Neuronal stem cell (in vitro differentiated cells): Measurements from ENCODE around the gene YARS1.
"Not testable (repeated sequence)": the region's sequence is repeated elsewhere in the genome, so short reads cannot be mapped to it uniquely, and the experiment has no call there.

Experiments used
- DNase-seq: peaks from one replicate; pipeline ENCODE4 v3.0.0-alpha.2; 2013; ENCODE audit warnings: low spot score
- H2AFZ ChIP-seq: one replicate; pipeline ENCODE4 v1.6.1; 2013; ENCODE audit warnings: mild to moderate bottlenecking, low read length, inconsistent platforms
- H2AK5ac ChIP-seq: 2 replicates; pipeline ENCODE4 v1.6.1; 2013; ENCODE audit warnings: low read depth, mild to moderate bottlenecking, inconsistent platforms, low read length, moderate library complexity, mixed read lengths
- H2BK120ac ChIP-seq: 2 replicates; pipeline ENCODE4 v1.6.1; 2013; ENCODE audit warnings: low read depth, mild to moderate bottlenecking, inconsistent platforms, low read length, moderate library complexity, mixed read lengths
- H2BK12ac ChIP-seq: one replicate; pipeline ENCODE4 v1.6.1; 2013; ENCODE audit warnings: low read length, inconsistent platforms
- H2BK15ac ChIP-seq: 2 replicates; pipeline ENCODE4 v1.6.1; 2013; ENCODE audit warnings: mild to moderate bottlenecking, low read length, inconsistent platforms, mixed read lengths
- H2BK5ac ChIP-seq: one replicate; pipeline ENCODE4 v1.6.1; 2013; ENCODE audit warnings: inconsistent platforms, mild to moderate bottlenecking, low read length, moderate library complexity
- H3K14ac ChIP-seq: one replicate; pipeline ENCODE4 v1.6.1; 2013; ENCODE audit warnings: low read length, inconsistent platforms
- H3K18ac ChIP-seq: 2 replicates; pipeline ENCODE4 v1.6.1; 2013; ENCODE audit warnings: low read length, inconsistent platforms
- H3K23ac ChIP-seq: 2 replicates; pipeline ENCODE4 v1.6.1; 2013; ENCODE audit warnings: low read depth, mild to moderate bottlenecking, mixed read lengths, low read length, inconsistent platforms; ENCODE audit not compliant: poor library complexity
- H3K27ac ChIP-seq: replicated peaks from 3 replicates; pipeline ENCODE4 v1.5.1; 2013; ENCODE audit warnings: low read length, inconsistent platforms
- H3K27me3 ChIP-seq, 3 experiments: 2 replicates each; pipeline ENCODE4 v1.6.1; 2013; ENCODE audit warnings: low read length in 3 of 3, mild to moderate bottlenecking in 2 of 3, inconsistent platforms in 1 of 3, low read depth in 1 of 3, mixed read lengths in 1 of 3, moderate library complexity in 1 of 3; ENCODE audit not compliant: control insufficient read depth in 3 of 3, insufficient read depth in 3 of 3
- H3K36me3 ChIP-seq, 2 donors: replicated peaks in 1 of 2; 2 replicates each; pipeline ENCODE4 v1.6.1; 2013; ENCODE audit warnings: low read length in 2 of 2; ENCODE audit not compliant: control insufficient read depth in 2 of 2, insufficient read depth in 2 of 2
- H3K4ac ChIP-seq: 2 replicates; pipeline ENCODE4 v1.6.1; 2013; ENCODE audit warnings: inconsistent platforms, mild to moderate bottlenecking, low read length, moderate library complexity
- H3K4me1 ChIP-seq, 2 donors: 1 replicate in 1 of 2; 2 replicates in 1 of 2; pipeline ENCODE4 v1.6.1; 2013; ENCODE audit warnings: low read length in 2 of 2, low read depth in 1 of 2; ENCODE audit not compliant: control insufficient read depth in 2 of 2, insufficient read depth in 1 of 2
- H3K4me2 ChIP-seq: one replicate; pipeline ENCODE4 v1.6.1; 2013; ENCODE audit warnings: mild to moderate bottlenecking, low read length, inconsistent platforms; ENCODE audit not compliant: insufficient read depth, poor library complexity, severe bottlenecking
- H3K4me3 ChIP-seq, 2 donors: 2 replicates each; pipeline ENCODE4 v1.5.1; 2013; ENCODE audit warnings: low read length in 2 of 2, mild to moderate bottlenecking in 2 of 2, inconsistent platforms in 1 of 2, moderate library complexity in 1 of 2
- H3K79me1 ChIP-seq: one replicate; pipeline ENCODE4 v1.6.1; 2013; ENCODE audit warnings: low read depth, mild to moderate bottlenecking, inconsistent platforms, low read length, moderate library complexity
- H3K9ac ChIP-seq: one replicate; pipeline ENCODE4 v1.6.1; 2013; ENCODE audit warnings: mild to moderate bottlenecking, low read depth, low read length, inconsistent platforms; ENCODE audit not compliant: poor library complexity
- H3K9me3 ChIP-seq, 2 donors: replicated peaks in 1 of 2; 2 replicates each; pipeline versions ENCODE3 to v1.6.1; 2013; ENCODE audit warnings: low read length in 2 of 2, mild to moderate bottlenecking in 2 of 2, inconsistent platforms in 1 of 2, low read depth in 1 of 2, mixed read lengths in 1 of 2, moderate library complexity in 1 of 2; ENCODE audit not compliant: control insufficient read depth in 2 of 2, insufficient read depth in 1 of 2
- H4K8ac ChIP-seq: one replicate; pipeline ENCODE4 v1.6.1; 2013; ENCODE audit warnings: low read depth, mild to moderate bottlenecking, inconsistent platforms, low read length, moderate library complexity
- H4K91ac ChIP-seq: one replicate; pipeline ENCODE4 v1.6.1; 2013; ENCODE audit warnings: low read length, low read depth, mild to moderate bottlenecking, inconsistent platforms; ENCODE audit not compliant: poor library complexity
- WGBS, 2 donors: extraction: QIAGEN DNeasy Blood & Tissue Kit; methylation state at CpG; one replicate each; pipeline ENCODE4 v1.1.7; 2013; ENCODE audit warnings: missing lambda C conversion rate in 2 of 2, mixed read lengths in 1 of 2; ENCODE audit not compliant: insufficient read length in 2 of 2, insufficient replicate concordance in 1 of 2; ENCODE audit errors: extremely low coverage in 2 of 2; 5-methylcytosine and 5-hydroxymethylcytosine counted together

YARS1 gene

DNA sequence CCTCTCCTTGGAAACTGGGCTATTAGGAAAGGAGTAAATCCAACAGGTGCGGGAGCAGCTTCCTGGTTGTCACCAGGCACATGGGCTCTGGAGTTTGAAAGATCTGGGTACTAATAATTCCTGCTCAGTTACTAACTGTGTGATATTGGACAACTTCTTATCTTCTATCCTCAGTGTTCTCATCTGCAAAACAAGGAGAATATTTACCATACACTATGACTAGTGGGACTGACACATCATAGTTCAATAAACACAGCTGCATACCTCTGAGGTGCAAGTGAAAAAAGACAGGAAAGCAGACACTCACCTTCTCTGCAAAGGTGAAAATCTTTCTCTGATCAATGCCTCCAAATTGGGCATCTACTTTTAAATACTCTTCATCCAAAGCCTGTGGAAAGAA is 19.7 kb downstream of the YARS1 start:
- DNase-seq = no peak
- WGBS, 2 donors = no CpG with 5 or more reads among the region's 1 CpG
- H3K4me3 ChIP-seq = no peak overlapping the region
- H3K23ac ChIP-seq = no peak overlapping the region
- H3K4me2 ChIP-seq = no peak overlapping the region
- no peak overlapping the region for H2AFZ ChIP-seq
- no peak overlapping the region for H3K4ac ChIP-seq
- no peak overlapping the region for H3K27ac ChIP-seq
- H2AK5ac ChIP-seq = no peak overlapping the region
- no peaks in the 10 kb centered on the region for H3K4me1 ChIP-seq
- H3K14ac ChIP-seq = no peak overlapping the region
- peaks cover 11 to 90% of the 10 kb centered on the region in 2 donors for H3K36me3 ChIP-seq
- H3K27me3 ChIP-seq = no peaks in the 10 kb centered on the region
- H3K9me3 ChIP-seq = peaks cover 0 to 2% of the 10 kb centered on the region in 2 donors
- no peak overlapping the region for H2BK5ac ChIP-seq
- H2BK120ac ChIP-seq = no peak overlapping the region
- H2BK12ac ChIP-seq = no peak overlapping the region
- no peaks in the 10 kb centered on the region for H3K79me1 ChIP-seq
- no peak overlapping the region for H4K8ac ChIP-seq
- no peak overlapping the region for H4K91ac ChIP-seq
- H3K9ac ChIP-seq = no peak overlapping the region
- H2BK15ac ChIP-seq = no peak overlapping the region
- H3K18ac ChIP-seq = no peak overlapping the region

- not testable (repeated sequence) for DNase-seq, H3K9ac ChIP-seq, H2BK5ac ChIP-seq, H2BK12ac ChIP-seq, H3K4me2 ChIP-seq, H3K23ac ChIP-seq, H3K4me3 ChIP-seq, H3K79me1 ChIP-seq, H3K14ac ChIP-seq, H3K9me3 ChIP-seq, H2AK5ac ChIP-seq, H4K91ac ChIP-seq, H4K8ac ChIP-seq, H2BK15ac ChIP-seq, H3K4me1 ChIP-seq, H3K27ac ChIP-seq, H3K4ac ChIP-seq, H2BK120ac ChIP-seq, H3K27me3 ChIP-seq, H3K18ac ChIP-seq, H2AFZ ChIP-seq
- peaks cover 13 to 92% of the 10 kb centered on the region in 2 donors for H3K36me3 ChIP-seq
- WGBS, 2 donors = no CpG with 5 or more reads among the region's 4 CpGs
Measured at GRCh38 chr1:32795763-32796162, 21.4 kb downstream of the YARS1 start.

GRCh38 chr1:32791881-32792280 is 25.3 kb downstream of the YARS1 start:
- Histone ChIP-seq H4K91ac (no peak overlapping the region), H3K18ac (no peak overlapping the region), H3K4me1 (no peaks in the 10 kb centered on the region), H3K4me3 (no peak overlapping the region), H2BK12ac (no peak overlapping the region), H2AFZ (no peak overlapping the region), H3K27ac (no peak overlapping the region), H3K9ac (no peak overlapping the region), H3K36me3 (peaks cover 17 to 90% of the 10 kb centered on the region in 2 donors), H2BK120ac (no peak overlapping the region), H3K14ac (no peak overlapping the region), H3K27me3 (no peaks in the 10 kb centered on the region), H3K4me2 (no peak overlapping the region), H4K8ac (no peak overlapping the region), H3K23ac (no peak overlapping the region), H2AK5ac (no peak overlapping the region), H2BK5ac (no peak overlapping the region), H2BK15ac (no peak overlapping the region), H3K79me1 (no peaks in the 10 kb centered on the region), H3K4ac (no peak overlapping the region), H3K9me3 (no peaks in the 10 kb centered on the region)
- no CpG with 5 or more reads among the region's 1 CpG for WGBS, 2 donors
- no peak for DNase-seq

GRCh38 chr1:32789356-32789755 is 27.8 kb downstream of the YARS1 start:
- not testable (repeated sequence) for H2BK5ac ChIP-seq, H2BK15ac ChIP-seq, H3K4ac ChIP-seq, H4K91ac ChIP-seq, H3K18ac ChIP-seq, H3K27ac ChIP-seq, H4K8ac ChIP-seq, H3K4me1 ChIP-seq, H3K27me3 ChIP-seq, H2AFZ ChIP-seq, H2BK120ac ChIP-seq, DNase-seq, H3K9me3 ChIP-seq, H3K23ac ChIP-seq, H3K9ac ChIP-seq, H3K4me2 ChIP-seq, H2BK12ac ChIP-seq, H3K14ac ChIP-seq, H3K79me1 ChIP-seq, H2AK5ac ChIP-seq, H3K4me3 ChIP-seq
- H3K36me3 ChIP-seq = peaks cover 25 to 93% of the 10 kb centered on the region in 2 donors
- no CpG with 5 or more reads among the region's 2 CpGs for WGBS, 2 donors
